Upper lobe of right lung (tissue), 1 donor: ENCODE results near the gene ATP4B. TPM values are rescaled to one million over a fixed set of nuclear protein-coding genes. Genes with fewer than 3 reads are reported as not detected.
"Not testable (repeated sequence)": the region's sequence is repeated elsewhere in the genome, so short reads cannot be mapped to it uniquely, and the experiment has no call there.

Source experiments
- ATAC-seq: fragments of 200-7000 bp; cut with Tn5 transposase; one replicate; pipeline ENCODE4 v1.9.1; 2020; ENCODE audit warnings: mild to moderate bottlenecking, moderate library complexity
- DNase-seq: peaks from one replicate; pipeline ENCODE4 v3.0.0-alpha.2; 2020
- H3K27ac ChIP-seq: fragments of 200-600 bp; one replicate; pipeline ENCODE4 v1.8.0; 2022
- H3K27me3 ChIP-seq: fragments of 200-600 bp; one replicate; pipeline ENCODE4 v1.8.0; 2022; ENCODE audit warnings: mild to moderate bottlenecking
- H3K36me3 ChIP-seq: fragments of 200-600 bp; one replicate; pipeline ENCODE4 v1.8.0; 2022
- H3K4me1 ChIP-seq: fragments of 200-600 bp; one replicate; pipeline ENCODE4 v1.8.0; 2022
- H3K4me3 ChIP-seq: fragments of 200-600 bp; one replicate; pipeline ENCODE4 v1.8.0; 2022; ENCODE audit warnings: mild to moderate bottlenecking
- H3K9me3 ChIP-seq: fragments of 200-600 bp; one replicate; pipeline ENCODE4 v1.8.0; 2022
- intact Hi-C: fragments of 100-400 bp; cut with DNase I; formaldehyde crosslinking; loops from one replicate; pipeline ENCODE4 v1.11.0; 2022
- total RNA-seq: library from RNA; stranded (reverse); fragmentation: NEBNext Ultra II Directional; extraction: Animal tissue kit (Norgen Biotek cat#: 25700); gene quantifications from one replicate; pipeline ENCODE4 v1.2.1, GENCODE V29; 2021
- TF ChIP-seq, protein P1 (sequence below): fragments of 200-600 bp; IDR thresholded peaks from one replicate; pipeline ENCODE4 v1.8.0; 2022; ENCODE audit warnings: antibody characterized with exemption
- donor health status: DM: no; HTN: yes; CAD: no; lungs with severe emphysema.

Gene ATP4B
- total RNA-seq, 1 donor from 2014 or later = not detected

DNA sequence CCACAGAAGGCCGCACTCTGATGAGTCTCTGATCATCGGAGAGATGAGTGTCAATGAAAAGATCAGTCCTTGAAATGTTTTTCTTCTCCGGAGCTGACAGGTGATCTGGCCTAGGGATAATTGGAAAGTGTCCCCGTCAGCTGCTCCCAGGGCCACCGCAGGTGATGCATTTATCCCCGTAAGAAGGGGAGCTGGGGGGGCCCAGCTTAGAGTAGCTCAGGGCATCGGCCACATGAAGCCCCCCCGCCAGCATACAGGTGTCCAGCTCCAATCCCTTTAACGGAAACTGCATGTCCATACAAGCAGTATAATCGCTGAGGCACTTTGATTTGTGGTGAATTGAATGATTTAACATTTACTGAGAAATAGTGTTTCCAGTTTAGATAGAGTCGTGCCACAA lies 27.7 kb downstream of the ATP4B start:
- H3K27me3 ChIP-seq = no peaks in the 10 kb centered on the region
- H3K4me3 ChIP-seq = no peak overlapping the region
- H3K9me3 ChIP-seq = no peaks in the 10 kb centered on the region
- no peak overlapping the region for H3K27ac ChIP-seq
- no peak for DNase-seq
- TF ChIP-seq, protein P1, sequence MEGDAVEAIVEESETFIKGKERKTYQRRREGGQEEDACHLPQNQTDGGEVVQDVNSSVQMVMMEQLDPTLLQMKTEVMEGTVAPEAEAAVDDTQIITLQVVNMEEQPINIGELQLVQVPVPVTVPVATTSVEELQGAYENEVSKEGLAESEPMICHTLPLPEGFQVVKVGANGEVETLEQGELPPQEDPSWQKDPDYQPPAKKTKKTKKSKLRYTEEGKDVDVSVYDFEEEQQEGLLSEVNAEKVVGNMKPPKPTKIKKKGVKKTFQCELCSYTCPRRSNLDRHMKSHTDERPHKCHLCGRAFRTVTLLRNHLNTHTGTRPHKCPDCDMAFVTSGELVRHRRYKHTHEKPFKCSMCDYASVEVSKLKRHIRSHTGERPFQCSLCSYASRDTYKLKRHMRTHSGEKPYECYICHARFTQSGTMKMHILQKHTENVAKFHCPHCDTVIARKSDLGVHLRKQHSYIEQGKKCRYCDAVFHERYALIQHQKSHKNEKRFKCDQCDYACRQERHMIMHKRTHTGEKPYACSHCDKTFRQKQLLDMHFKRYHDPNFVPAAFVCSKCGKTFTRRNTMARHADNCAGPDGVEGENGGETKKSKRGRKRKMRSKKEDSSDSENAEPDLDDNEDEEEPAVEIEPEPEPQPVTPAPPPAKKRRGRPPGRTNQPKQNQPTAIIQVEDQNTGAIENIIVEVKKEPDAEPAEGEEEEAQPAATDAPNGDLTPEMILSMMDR = no peak
- H3K36me3 ChIP-seq = peaks cover 26% of the 10 kb centered on the region
- intact Hi-C loops = no loop called here
- H3K4me1 ChIP-seq = no peaks in the 10 kb centered on the region
- ATAC-seq = no peak

DNA sequence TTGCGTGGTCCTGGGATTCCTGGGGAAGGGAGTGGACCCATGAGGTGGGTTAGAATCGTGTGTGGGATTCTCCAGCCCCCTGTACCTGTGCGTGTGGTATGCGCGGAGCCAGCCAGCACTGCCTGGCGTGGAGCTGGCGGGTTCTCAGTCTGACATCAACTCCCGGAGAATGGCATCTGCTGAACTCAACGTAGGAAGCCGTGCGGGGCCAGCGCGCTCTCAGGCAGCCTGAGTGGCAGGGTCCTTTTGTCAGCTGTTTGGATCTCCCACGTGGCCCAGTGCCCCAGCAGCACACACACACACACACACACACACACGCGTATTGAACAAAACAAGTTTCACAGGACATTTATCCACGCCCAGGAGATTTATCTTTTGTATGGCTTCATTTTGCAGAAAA lies 28.1 kb downstream of the ATP4B start:
- ATAC-seq = no peak
- Histone ChIP-seq H3K36me3 (peaks cover 22% of the 10 kb centered on the region), H3K27ac (no peak overlapping the region), H3K4me1 (no peaks in the 10 kb centered on the region), H3K27me3 (no peaks in the 10 kb centered on the region), H3K4me3 (no peak overlapping the region), H3K9me3 (no peaks in the 10 kb centered on the region)
- intact Hi-C loops = no loop called here
- TF ChIP-seq, protein P1 = no peak
- DNase-seq = no peak

DNA sequence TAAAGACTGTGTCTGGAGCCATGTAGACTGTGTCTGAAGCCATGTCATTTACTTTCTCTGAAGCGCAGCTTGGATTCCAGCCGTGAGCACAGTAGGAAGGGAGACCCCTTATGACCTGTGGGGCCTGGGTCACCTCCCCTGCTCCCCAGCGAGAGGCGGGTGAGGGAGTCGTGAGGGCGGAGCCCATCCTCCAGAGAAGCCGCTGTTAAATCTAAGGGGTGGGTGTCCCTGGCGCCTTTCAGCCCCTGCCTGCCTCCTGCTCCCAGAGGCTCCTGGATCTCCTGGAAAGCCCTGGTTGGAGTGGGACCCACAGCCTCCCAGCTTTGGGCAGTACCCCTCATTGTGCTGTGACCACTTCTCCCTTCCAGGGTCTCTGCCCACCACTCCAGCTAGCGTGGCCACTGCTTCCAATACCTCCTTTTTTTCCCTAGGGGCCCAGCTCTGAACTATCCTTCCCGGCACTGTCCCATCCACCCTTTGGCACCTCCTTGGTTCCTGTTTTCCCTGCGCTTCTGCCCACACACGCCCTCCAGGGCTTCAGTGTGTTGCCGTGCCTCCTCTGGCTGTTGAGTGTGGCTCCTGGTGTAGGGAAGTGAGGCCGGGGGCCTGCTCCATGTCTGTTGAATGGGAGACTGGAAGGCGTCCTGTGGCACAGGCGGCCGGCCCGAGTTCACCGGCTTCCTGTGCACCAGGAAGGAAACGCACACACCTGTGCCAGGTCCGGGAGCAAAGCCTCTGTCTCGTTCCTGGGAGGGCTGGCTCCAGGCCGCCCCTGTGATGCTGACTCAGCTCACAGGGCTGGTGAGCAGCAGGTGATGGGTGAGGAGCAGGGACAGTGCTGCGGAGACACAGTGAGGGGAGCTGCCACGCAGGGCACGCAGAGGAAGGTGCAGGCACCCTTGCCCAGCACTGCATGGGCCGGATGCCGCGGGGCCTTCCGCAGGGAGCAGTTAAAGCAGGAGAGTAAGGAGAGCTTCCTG lies 29.4 kb downstream of the ATP4B start:
- ATAC-seq (peak; percentile 21), DNase-seq (no peak)
- Histone ChIP-seq H3K4me3 (no peak overlapping the region), H3K9me3 (no peaks in the 10 kb centered on the region), H3K27ac (no peak overlapping the region), H3K36me3 (peaks cover 17% of the 10 kb centered on the region), H3K27me3 (no peaks in the 10 kb centered on the region), H3K4me1 (no peaks in the 10 kb centered on the region)
- intact Hi-C loops = no loop called here
- TF ChIP-seq, protein P1 = no peak

DNA sequence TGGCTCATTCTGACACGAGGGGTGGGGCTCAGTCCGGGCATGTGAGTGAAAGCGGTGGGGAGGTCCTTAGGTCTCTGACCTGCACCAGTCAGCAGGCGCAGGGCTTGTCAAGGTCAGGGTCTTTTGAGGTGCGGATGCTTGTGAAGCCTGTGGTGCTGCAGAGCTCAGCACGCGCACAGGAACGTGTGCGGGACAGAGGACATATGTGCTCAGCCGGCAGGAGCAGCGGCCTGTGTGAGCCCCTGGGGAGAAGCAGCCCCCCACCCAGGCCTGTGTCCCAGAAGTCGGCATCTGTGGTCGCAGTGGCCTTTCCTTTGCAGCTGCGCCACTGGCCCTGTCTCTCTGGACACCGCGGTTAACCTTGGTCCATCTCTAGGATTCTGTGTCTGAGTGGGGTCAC lies 30.9 kb downstream of the ATP4B start:
- DNase-seq (no peak), ATAC-seq (no peak)
- Histone ChIP-seq H3K9me3 (no peaks in the 10 kb centered on the region), H3K36me3 (peaks cover 13% of the 10 kb centered on the region), H3K4me1 (no peaks in the 10 kb centered on the region), H3K4me3 (no peak overlapping the region), H3K27ac (no peak overlapping the region), H3K27me3 (no peaks in the 10 kb centered on the region)
- TF ChIP-seq, protein P1 = no peak
- intact Hi-C loops = no loop called here

DNA sequence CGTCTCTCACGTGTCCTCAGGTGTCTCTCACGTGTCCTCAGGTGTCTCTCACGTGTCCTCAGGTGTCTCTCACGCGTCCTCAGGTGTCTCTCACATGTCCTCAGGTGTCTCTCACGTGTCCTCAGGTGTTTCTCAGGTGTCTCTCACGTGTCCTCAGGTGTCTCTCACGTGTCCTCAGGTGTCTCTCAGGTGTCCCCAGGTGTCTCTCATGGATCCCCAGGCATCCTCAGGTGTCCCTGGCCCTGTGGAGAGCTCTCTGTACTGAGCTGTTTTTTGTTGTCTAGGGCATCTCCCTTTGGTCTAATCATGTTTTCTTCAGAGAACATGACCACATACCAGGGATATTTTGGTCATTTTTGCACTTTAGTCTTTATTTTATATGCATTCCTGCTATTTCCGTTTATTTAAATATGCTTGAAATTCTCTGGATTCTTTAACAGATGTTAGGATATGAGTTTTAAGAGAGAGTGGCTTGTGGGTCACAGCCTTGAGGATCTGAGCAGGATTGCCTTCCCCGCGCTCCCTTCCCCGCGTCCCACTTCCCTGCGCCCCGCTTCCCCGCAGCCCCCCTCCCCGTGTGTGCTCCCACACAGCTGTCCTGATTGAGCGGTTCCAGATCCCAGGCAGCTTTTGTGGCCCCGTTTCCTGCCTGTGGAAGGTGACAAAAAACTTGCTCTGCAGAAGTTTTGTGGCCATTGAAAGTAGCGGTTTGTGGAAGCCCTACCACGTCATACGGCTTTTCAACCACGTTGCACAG lies 31.9 kb downstream of the ATP4B start:
- H3K4me3 ChIP-seq = no peak overlapping the region
- ATAC-seq = no peak
- DNase-seq = no peak
- H3K27ac ChIP-seq = no peak overlapping the region
- intact Hi-C loops = no loop called here
- H3K27me3 ChIP-seq = no peaks in the 10 kb centered on the region
- TF ChIP-seq, protein P1 = no peak
- peaks cover 6% of the 10 kb centered on the region for H3K36me3 ChIP-seq
- H3K4me1 ChIP-seq = no peaks in the 10 kb centered on the region
- no peaks in the 10 kb centered on the region for H3K9me3 ChIP-seq

DNA sequence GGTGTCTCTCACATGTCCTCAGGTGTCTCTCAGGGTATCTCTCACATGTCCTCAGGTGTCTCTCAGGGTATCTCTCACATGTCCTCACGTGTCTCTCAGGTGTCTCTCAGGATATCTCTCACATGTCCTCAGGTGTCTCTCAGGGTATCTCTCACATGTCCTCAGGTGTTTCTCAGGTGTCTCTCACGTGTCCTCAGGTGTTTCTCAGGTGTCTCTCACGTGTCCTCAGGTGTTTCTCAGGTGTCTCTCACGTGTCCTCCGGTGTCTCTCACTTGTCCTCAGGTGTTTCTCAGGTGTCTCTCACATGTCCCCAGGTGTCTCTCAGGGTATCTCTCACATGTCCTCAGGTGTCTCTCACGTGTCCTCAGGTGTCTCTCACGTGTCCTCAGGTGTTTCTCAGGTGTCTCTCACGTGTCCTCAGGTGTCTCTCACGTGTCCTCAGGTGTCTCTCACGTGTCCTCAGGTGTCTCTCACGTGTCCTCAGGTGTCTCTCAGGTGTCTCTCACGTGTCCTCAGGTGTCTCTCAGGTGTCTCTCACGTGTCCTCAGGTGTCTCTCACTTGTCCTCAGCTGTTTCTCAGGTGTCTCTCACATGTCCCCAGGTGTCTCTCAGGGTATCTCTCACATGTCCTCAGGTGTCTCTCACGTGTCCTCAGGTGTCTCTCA lies 33.2 kb downstream of the ATP4B start:
- DNase-seq, H3K27ac ChIP-seq, intact Hi-C loops, H3K9me3 ChIP-seq, H3K4me1 ChIP-seq, H3K27me3 ChIP-seq, H3K4me3 ChIP-seq, ATAC-seq, H3K36me3 ChIP-seq: not testable (repeated sequence)
